IPS-18c (cell line): ENCODE results near the gene LFNG.

Experiments used
- H3K4me3 ChIP-seq: 2 replicates; pipeline ENCODE4 v1.7.0; 2013; ENCODE audit warnings: low read depth, mild to moderate bottlenecking, low read length, moderate library complexity; ENCODE audit not compliant: insufficient read depth
- H3K9me3 ChIP-seq: one replicate; pipeline ENCODE4 v1.6.1; 2013; ENCODE audit warnings: mild to moderate bottlenecking, low read length, moderate library complexity; ENCODE audit not compliant: control insufficient read depth, insufficient read depth

The LFNG gene, protein sequence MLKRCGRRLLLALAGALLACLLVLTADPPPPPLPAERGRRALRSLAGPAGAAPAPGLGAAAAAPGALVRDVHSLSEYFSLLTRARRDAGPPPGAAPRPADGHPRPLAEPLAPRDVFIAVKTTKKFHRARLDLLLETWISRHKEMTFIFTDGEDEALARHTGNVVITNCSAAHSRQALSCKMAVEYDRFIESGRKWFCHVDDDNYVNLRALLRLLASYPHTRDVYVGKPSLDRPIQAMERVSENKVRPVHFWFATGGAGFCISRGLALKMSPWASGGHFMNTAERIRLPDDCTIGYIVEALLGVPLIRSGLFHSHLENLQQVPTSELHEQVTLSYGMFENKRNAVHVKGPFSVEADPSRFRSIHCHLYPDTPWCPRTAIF

DNA sequence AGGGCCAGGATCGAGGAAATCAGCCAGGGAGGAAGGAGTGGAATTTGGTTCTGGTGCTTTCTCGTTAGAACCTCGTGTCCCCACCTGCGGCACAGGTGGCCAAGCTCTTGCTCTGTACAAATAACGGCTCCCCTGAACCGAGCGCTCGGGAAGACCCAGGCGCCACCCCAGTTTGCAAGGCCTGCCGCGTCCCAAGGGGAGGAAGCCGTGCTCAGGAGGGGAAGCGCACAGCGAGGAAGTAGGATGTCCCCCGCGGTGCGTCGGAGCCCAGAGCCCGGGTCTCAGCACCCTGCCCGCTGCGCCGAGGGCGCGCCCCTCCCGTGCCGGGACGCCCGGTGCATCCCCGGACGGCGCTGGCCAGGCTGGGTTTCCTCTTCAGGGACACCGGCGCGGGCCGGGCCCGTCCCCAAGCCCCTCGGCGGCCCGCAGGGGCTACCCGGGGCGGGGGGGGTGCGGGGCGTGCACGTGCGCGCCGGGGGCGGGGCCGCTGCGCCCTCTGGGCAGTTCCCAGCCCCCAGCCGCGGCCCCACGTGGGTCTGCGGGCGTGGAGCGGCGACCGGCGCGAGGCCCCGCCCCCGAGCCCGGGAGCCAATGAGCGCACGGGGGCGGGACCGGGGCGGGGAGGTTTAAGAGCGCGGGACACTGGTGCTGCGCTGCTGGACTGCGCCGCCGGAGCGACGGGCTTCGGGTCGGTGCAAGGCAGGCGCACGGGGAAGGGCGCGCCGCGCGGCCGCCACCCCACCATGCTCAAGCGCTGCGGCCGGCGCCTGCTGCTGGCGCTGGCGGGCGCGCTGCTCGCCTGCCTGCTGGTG, at the start of gene LFNG:
LFNG (plus strand) TSS at position 656 of the 812 bp plus-strand sequence; CDS start at position 744, 88 bp downstream.
- H3K9me3 ChIP-seq = no peaks in the 10 kb centered on the region
- peak within 1 kb of the TSS; percentile 65 for H3K4me3 ChIP-seq

DNA sequence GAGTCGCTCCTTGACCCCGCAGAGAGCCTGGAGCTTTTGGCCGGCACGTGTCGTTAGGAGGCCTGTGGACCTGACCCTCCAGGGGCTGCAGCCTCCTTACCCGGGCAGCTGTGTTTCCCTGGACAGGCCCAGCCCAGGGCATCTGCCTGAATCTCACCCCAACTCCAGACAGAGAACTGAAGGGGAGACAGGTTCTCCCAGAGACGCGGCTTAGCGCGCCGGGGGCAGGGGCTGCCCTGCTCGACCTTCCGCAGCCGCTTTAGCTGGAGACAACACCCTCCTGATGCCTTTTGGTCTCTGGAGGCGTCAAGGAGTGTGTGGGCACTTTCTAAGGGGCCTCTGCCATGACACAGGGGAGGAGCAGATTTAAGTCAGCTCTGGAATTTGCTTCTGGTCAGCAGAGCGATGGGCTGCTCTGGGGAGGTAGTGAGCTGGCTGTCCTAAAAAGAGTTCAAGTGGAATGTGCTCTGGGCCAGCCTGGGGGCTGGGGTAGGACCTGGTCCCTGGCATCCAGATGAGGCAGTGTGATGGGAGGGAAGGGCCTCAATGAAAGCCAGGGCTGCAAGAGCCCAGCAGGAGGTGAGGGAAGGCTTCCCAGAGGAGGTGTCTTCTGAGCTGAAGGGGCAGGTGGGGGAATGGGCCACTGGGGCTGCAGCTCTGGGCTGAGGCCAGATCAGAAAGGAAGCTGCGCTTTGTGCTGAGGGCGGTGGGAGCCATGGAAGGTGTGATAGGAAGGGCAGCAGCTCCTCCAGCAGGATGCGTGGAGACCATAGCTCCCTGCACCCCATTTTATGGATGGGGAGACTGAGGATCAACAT, 49.2 kb upstream of the LFNG start:
- no peak overlapping the region for H3K4me3 ChIP-seq
- H3K9me3 ChIP-seq = no peaks in the 10 kb centered on the region

DNA sequence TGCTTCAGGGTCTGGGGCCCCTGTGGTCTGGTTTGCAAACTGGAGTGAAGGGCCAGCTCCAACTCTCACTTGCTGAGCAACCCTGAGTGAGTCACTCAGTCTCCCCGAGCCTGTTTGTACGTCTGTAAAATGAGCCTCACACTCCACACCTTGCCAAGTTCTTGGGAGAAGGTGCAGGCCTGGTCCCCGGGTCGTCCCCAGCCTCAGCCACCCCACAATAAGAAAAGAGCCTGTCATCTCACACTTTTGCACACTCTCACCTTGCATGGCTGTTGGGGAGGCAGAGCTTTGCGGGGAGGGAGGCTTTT, 48.6 kb upstream of the LFNG start:
- no peak overlapping the region for H3K4me3 ChIP-seq
- H3K9me3 ChIP-seq = no peaks in the 10 kb centered on the region

DNA sequence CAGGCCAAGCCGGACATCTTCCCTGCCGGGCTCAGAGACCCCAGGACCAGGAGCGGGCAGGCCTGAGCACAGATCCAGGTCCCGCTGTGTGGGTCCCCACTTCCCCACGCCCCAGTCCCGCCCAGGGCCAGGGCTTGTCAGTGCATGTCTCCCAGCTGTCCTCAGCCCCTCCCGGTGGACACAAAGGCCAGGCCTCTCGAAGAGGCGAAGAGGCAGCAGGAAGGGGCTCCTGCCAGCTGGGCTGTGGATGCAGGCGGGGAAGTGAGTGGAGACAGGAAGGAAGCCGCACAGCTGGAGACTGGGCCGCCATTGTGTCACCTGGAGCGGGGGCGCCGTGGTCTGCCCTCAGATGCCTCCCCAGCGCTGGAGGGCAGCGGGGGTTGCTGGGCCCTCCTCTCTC, 48.2 kb upstream of the LFNG start:
- Histone ChIP-seq H3K4me3 (no peak overlapping the region), H3K9me3 (no peaks in the 10 kb centered on the region)

DNA sequence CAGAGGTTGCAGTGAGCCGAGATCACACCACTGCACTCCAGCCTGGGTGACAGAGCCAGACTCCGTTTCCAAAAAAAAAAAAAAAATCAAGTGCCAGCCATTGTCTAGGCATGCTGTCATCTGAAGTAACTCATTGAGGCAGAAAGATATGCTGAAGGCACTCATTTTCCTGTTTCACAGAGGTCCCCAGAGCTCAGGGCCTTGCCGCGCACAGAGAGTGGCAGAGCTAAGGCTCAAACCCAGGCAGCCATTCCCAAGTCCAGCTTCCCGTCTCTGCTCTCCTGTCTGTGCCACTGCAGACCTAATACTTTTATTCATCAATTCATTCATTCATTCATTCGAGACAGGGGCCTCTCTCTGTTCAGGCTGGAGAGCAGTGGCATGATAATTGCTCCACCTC, 46.8 kb upstream of the LFNG start:
- H3K9me3 ChIP-seq = no peaks in the 10 kb centered on the region

DNA sequence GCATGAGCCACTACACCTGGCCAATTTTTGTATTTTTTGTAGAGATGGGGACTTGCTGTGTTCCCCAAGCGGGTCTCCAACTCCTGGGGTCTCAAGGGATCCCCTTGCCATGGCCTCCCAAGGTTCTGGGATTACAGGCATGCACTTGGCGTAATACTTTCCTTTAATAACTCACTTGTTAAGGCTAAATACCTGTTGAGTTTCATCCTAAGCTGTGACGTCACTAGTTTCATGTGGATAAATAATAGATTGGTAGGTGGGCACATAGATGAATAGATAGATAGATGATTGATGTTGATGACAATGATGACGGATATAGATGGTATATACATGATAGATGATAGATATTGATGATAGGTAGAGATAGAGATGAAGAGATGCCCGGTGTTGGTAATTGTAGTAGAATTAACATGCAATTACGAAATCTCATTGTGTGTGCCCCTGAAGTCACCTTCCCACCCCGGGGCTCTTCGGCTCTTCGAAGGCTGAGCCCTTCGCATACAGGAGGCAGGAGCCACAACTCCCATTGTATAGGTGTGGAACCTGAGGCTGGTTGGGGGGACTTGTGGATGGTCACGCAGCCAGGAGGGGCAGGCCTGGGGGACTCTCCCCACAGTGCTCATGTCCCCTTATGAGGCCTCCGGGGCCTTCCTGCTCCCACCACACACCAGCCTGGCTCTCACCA, 45.9 kb upstream of the LFNG start:
- H3K9me3 ChIP-seq = no peaks in the 10 kb centered on the region
- no peak overlapping the region for H3K4me3 ChIP-seq

More for the DNA sequence above, 46.8 kb upstream of the LFNG start:
- H3K4me3 ChIP-seq = no peak overlapping the region

DNA sequence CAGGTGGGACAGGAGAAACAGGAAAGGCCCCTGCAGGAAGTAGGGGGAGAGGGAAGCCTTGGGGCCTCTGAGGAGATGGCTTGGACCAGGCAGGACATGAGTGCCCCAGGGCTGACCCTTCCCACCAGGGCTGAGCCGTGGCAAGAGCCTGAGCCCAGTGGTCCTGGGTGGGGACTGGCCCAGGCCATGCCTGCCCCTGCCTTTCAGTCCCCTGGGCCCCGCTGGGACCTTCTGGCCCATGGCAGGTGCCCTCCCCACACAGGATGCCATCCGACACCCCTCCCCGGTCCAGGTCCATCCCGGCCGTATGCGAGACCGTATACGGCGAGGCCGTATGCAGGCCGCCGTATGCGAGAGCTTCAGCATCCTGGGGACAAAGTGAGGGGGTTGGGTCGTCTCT, 45.4 kb upstream of the LFNG start:
- no peak overlapping the region for H3K4me3 ChIP-seq
- no peaks in the 10 kb centered on the region for H3K9me3 ChIP-seq

DNA sequence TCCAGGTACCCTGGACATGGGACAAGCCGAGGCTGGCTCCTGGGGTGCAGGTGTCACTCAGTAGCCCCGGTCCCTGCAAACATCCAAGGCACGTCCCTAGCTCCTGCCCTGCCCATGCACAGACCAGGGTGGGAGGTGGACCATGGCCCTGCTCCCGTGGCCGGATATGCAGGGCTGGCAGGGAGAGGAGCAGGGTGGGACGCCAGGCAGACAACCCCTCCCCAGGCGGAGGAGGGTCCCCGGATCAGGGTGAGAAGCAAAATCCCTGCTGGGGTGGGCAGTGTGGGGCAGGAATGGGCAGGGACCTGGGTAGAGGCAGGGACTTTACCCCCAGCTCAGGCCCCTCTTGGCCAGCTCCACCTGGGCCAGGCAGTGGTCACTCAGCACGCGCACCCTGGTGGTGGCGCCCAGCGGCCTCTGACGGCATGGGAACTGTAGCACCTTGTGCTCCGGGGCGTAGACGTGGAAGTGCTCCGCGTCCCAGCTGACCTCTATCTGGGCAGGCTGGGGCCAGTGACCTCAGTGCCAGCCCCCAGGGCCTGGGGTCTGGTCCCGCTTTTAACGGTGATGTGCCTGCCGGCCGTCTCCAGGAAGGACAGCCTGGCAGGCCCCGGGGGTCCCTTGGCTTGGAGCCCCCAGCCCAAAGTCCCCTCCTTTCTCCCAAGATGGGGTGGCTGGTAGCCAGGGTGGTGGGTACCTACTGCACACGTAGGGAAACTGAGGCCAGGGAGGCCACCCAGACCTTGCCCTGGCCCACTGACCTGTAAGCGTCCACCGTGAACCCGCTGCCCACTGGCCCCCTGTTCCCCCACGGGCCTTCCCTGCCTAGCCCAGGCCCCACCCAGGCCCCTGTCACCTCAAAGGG, 44.5 kb upstream of the LFNG start:
- no peaks in the 10 kb centered on the region for H3K9me3 ChIP-seq
- H3K4me3 ChIP-seq = no peak overlapping the region

DNA sequence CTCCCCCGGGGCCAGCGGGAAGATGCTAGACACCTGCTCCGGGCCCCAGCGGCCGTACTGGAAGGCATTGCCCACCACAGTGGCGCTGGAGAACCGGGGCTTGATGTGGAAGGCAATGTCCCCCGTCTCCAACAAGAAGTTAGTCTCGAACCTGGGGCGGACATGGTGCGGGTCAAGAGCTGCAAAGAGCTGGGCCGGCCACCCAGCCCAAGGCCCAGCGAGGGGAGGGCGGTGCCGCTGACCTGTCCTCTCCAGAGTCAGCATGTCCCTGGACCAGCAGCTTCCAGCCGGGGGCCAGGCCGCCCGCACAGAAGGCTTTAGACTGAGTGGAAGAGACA, 43.9 kb upstream of the LFNG start:
- Histone ChIP-seq H3K9me3 (no peaks in the 10 kb centered on the region), H3K4me3 (no peak overlapping the region)

DNA sequence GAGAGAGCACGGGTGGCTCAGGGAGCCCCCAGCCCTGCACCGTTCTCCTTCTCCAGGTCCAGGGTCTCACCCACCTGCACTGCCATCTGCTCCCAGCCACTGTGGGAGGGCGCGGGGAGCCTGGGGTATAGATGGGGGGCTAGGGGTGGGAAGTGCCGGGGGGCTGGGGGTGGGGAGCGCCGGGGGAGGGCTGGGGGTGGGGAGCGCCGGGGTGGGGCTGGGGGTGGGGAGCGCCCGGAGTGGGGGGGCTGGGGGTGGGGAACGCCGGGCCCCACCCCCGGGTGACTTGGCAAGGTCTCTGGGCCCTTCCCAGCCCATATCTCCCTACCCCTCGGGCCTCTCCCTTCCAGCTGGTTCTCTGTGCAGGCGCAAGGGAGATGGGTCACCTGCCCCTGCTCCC, 43.3 kb upstream of the LFNG start, which contains the start of gene GRIFIN:
GRIFIN (minus strand) TSS at position 101 of the 400 bp plus-strand sequence; CDS start at position 86, 15 bp downstream.
- Histone ChIP-seq H3K4me3 (no peak within 1 kb of the TSS), H3K9me3 (no peaks in the 10 kb centered on the region)

DNA sequence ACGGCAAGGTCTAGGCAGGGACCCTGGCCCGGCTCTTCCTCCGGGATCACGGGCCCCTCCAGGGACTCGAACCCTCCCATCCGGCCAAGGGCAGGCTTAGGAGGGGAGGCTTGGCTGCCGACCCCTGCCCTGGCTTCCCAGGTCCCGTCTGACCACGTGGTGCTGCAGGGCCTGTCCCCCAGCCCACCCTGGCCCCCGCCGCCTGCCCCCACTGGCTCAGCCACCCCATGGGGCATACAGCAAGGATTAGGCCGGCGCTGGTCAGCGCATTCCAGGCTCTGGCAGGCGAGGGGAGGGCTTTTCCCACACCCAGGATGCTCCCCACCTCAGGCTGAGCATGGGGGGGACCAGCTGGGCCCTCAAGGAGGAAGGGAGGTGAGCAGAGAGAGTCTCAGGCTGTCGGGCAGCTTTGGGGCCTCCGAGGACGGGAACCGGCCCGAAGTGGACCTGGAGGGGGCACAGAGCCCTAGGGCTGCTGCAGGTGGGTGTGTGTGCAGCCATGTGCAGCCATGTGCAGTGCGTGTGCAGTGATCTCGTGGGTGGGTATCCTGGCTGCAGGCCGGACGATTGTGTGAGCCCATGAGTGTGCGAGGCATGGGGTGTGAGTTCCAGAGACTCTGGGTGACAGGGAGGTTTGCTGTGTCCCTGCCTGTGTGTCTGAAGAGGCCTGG, 42.7 kb upstream of the LFNG start:
- H3K4me3 ChIP-seq = no peak overlapping the region
- H3K9me3 ChIP-seq = no peaks in the 10 kb centered on the region

DNA sequence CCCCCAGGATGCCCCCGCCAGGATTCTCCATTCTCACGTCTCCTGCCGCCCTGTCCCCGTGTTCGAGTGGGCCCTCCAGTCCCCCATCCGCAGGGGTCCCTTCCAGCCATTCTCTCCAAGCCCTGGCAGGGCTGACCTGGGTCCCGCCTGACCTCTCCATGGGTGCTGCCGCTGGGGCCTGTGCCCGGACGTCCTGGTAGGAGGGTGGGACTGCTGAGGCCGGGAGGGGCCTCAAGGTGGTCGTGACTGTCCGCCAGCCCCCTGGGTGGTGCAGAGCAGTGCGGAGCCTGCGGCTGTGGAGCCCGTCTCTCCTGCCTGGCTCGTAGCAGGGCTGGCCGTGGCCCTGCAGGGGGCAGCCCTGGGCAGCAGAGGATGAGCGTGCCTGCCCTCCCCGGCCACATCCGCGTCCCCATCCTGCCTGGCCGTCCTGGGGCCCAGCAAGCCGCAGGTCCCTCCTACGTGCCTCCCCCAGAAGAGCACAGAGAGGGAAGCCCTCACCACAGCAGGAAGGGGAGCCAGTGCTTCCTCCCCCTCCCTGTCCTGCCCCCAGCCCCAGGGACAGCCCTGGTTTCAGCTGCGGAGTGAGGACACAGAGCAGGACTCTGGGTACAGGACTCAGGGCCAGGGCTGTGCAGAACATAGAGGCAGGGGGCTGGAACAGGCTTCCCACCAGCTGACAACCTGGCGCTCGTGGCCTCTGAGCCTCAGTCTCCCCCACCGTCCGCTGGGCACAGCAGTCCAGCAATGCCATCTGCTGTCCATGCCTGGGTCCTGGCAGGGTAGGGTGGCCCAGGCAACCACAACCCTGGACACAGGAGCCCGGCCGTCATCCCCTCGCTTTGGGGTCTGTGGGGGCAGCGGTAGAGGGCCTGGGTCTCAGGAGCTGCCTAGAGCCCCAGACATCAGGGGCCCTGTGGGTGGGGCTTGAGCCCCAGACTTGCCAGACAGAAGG, 41.9 kb upstream of the LFNG start:
- Histone ChIP-seq H3K4me3 (no peak overlapping the region), H3K9me3 (no peaks in the 10 kb centered on the region)

DNA sequence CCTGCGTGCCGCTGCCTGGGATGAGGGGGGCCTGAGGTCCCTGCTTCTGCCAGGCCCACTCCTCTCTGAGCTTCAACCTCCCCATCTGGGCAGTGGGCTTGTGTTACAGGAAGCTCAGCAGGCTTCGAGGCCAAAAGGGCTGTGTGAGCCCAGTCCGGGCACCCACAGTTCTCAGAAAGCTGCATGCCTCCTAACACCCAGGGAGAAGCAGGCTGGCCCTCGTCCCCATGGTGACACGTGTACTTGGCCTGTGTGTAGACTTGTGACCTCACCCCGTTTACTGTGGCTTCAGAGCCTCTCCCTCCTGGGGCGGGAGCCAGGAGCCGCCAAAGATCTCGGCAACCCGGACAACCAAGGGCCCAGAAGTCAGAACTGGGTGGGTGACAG, 41.2 kb upstream of the LFNG start:
- no peak overlapping the region for H3K4me3 ChIP-seq

DNA sequence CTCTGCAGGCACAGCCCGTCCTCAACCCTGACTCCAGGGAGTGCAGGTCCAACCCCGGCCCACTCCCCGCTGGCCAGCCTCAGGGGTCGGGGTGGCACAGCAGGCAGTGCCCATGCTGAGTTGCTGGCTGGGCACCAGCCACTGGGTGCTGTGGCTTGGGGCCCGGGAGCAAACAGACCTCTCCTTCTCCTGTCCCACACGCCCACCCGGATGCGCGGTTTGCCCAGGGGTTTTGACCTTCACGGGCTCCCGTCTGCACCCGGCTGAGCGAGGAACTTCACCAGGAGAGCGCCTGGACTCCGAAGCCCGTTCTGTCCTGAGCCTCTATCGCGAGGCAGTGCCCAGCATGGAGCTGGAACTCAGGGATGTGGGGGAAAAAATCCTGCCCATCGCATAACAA, 40.8 kb upstream of the LFNG start:
- H3K4me3 ChIP-seq = no peak overlapping the region
- H3K9me3 ChIP-seq = no peaks in the 10 kb centered on the region

More for the DNA sequence above, 41.2 kb upstream of the LFNG start:
- no peaks in the 10 kb centered on the region for H3K9me3 ChIP-seq
